H1 (cell line): ENCODE data around the gene EGLN3. TPM values are rescaled to one million over a fixed set of nuclear protein-coding genes. Genes with fewer than 3 reads are reported as not detected.

Experiments
- CTCF ChIA-PET: fragments of 300-600 bp; sonication (Branson Sonifier 250); formaldehyde crosslinking; loops from one replicate; lab custom pipeline; 2021; ENCODE audit not compliant: partially characterized antibody; lab: Charles Lee
- POLR2A ChIA-PET: fragments of 300-600 bp; sonication (Branson Sonifier 250); formaldehyde crosslinking; loops from one replicate; lab custom pipeline; 2021; ENCODE audit warnings: inconsistent platforms; ENCODE audit not compliant: partially characterized antibody; lab: Charles Lee
- DNase-seq, 2 experiments: peaks; one replicate each; pipeline versions ENCODE4 v3.0.0 to v3.0.0-alpha.2; 2010 to 2022; ENCODE audit warnings: low spot score in 2 of 2, low read depth in 1 of 2, mixed read lengths in 1 of 2
- FAIRE-seq: peaks from 2 replicates; lab custom pipeline; 2011; peaks lifted over from hg19 to GRCh38; lab: Jason Lieb, UNC
- H2AFZ ChIP-seq: 2 replicates; pipeline ENCODE4 v1.8.1; 2012; ENCODE audit warnings: low read length, inconsistent platforms
- H2AK5ac ChIP-seq: 2 replicates; pipeline ENCODE4 v1.6.1; 2013; ENCODE audit warnings: low read depth, low read length
- H2BK120ac ChIP-seq: replicated peaks from 2 replicates; pipeline ENCODE3; 2013; ENCODE audit warnings: low read depth, low read length, inconsistent platforms
- H2BK12ac ChIP-seq: 2 replicates; pipeline ENCODE4 v1.6.1; 2013; ENCODE audit warnings: low read depth, low read length
- H2BK15ac ChIP-seq: 2 replicates; pipeline ENCODE4 v1.6.1; 2013; ENCODE audit warnings: low read length
- H2BK20ac ChIP-seq: 2 replicates; pipeline ENCODE4 v1.6.1; 2013; ENCODE audit warnings: low read length
- H2BK5ac ChIP-seq: 2 replicates; pipeline ENCODE4 v1.6.1; 2013; ENCODE audit warnings: low read depth, low read length
- H3K14ac ChIP-seq: 2 replicates; pipeline ENCODE4 v1.6.1; 2013; ENCODE audit warnings: inconsistent platforms; ENCODE audit not compliant: insufficient read length
- H3K18ac ChIP-seq: 2 replicates; pipeline ENCODE4 v1.6.1; 2013; ENCODE audit warnings: low read length; ENCODE audit errors: extremely low read depth
- H3K23ac ChIP-seq: 2 replicates; pipeline ENCODE4 v1.6.1; 2013; ENCODE audit warnings: inconsistent platforms; ENCODE audit not compliant: insufficient read length
- H3K23me2 ChIP-seq: 2 replicates; pipeline ENCODE4 v1.6.1; 2013; ENCODE audit warnings: low read depth, low read length
- H3K27ac ChIP-seq: 2 replicates; pipeline ENCODE4 v1.6.1; 2011; ENCODE audit warnings: low read depth, low read length, inconsistent platforms
- H3K27me3 ChIP-seq, 4 experiments: replicated peaks in 1 of 4; 1 replicate in 1 of 4; 2 replicates in 3 of 4; pipeline versions ENCODE4 v1.6.1 to v1.8.1; 2011 to 2013; ENCODE audit warnings: low read length in 3 of 4, mild to moderate bottlenecking in 3 of 4, inconsistent platforms in 2 of 4, mixed read lengths in 2 of 4, moderate library complexity in 1 of 4; ENCODE audit not compliant: control insufficient read depth in 3 of 4, insufficient read depth in 3 of 4; ENCODE audit errors: extremely low read depth in 1 of 4
- H3K36me3 ChIP-seq, 4 experiments: 2 replicates each; pipeline versions ENCODE4 v1.6.1 to v1.8.1; 2011 to 2013; ENCODE audit warnings: mild to moderate bottlenecking in 4 of 4, low read length in 3 of 4, moderate library complexity in 2 of 4, control low read depth in 1 of 4, inconsistent platforms in 1 of 4; ENCODE audit not compliant: insufficient read depth in 4 of 4, control insufficient read depth in 2 of 4
- H3K4ac ChIP-seq: replicated peaks from 2 replicates; pipeline ENCODE3; 2013; ENCODE audit warnings: low read length, low read depth, mixed read lengths, inconsistent platforms; ENCODE audit not compliant: insufficient read length
- H3K4me1 ChIP-seq, 4 experiments: replicated peaks in 1 of 4; 1 replicate in 1 of 4; 2 replicates in 3 of 4; pipeline versions ENCODE4 v1.6.1 to v1.8.1; 2011 to 2013; ENCODE audit warnings: low read length in 3 of 4, inconsistent platforms in 2 of 4, mixed read lengths in 1 of 4; ENCODE audit not compliant: insufficient read depth in 4 of 4, control insufficient read depth in 3 of 4
- H3K4me2 ChIP-seq, 2 experiments: 2 replicates each; pipeline versions ENCODE4 v1.6.1 to v1.8.1; 2011 to 2013; ENCODE audit warnings: low read depth in 2 of 2, low read length in 2 of 2, control low read depth in 1 of 2, inconsistent platforms in 1 of 2, mild to moderate bottlenecking in 1 of 2; ENCODE audit not compliant: insufficient read depth in 1 of 2
- H3K4me3 ChIP-seq, 4 experiments: fragments of 200-600, 300-600 bp in 1 of 4; sonication (generic), shearing (Covaris generic), sonication (Bioruptor Twin) in 1 of 4; 2 replicates each; pipeline versions ENCODE4 v1.5.1 to v1.8.1; 2011 to 2016; ENCODE audit warnings: low read length in 4 of 4, low read depth in 3 of 4, control low read depth in 2 of 4, inconsistent platforms in 2 of 4, mild to moderate bottlenecking in 2 of 4, mixed read lengths in 1 of 4, moderate library complexity in 1 of 4; ENCODE audit not compliant: insufficient read depth in 2 of 4; ENCODE audit errors: extremely low read depth in 1 of 4
- H3K56ac ChIP-seq: replicated peaks from 2 replicates; pipeline ENCODE3; 2013; ENCODE audit warnings: low read depth, mild to moderate bottlenecking, mixed read lengths, low read length, inconsistent platforms; ENCODE audit not compliant: insufficient read length
- H3K79me1 ChIP-seq: 2 replicates; pipeline ENCODE4 v1.6.1; 2013; ENCODE audit warnings: low read depth, low read length, control low read depth
- H3K79me2 ChIP-seq, 2 experiments: 2 replicates each; pipeline versions ENCODE4 v1.6.1 to v1.8.1; 2012 to 2013; ENCODE audit warnings: low read length in 2 of 2, mild to moderate bottlenecking in 2 of 2, inconsistent platforms in 1 of 2; ENCODE audit not compliant: insufficient read depth in 2 of 2, control insufficient read depth in 1 of 2
- H3K9ac ChIP-seq, 4 experiments: replicated peaks in 1 of 4; 1 replicate in 1 of 4; 2 replicates in 3 of 4; pipeline versions ENCODE4 v1.6.1 to v1.8.1; 2011 to 2013; ENCODE audit warnings: low read depth in 3 of 4, low read length in 3 of 4, control low read depth in 2 of 4, mild to moderate bottlenecking in 2 of 4, moderate library complexity in 2 of 4, inconsistent platforms in 1 of 4; ENCODE audit errors: extremely low read depth in 1 of 4
- H3K9me3 ChIP-seq, 2 experiments: 2 replicates each; pipeline versions ENCODE4 v1.6.1 to v1.8.1; 2012 to 2013; ENCODE audit warnings: mild to moderate bottlenecking in 2 of 2, moderate library complexity in 2 of 2, control low read depth in 1 of 2, inconsistent platforms in 1 of 2, low read depth in 1 of 2, low read length in 1 of 2, mixed read lengths in 1 of 2; ENCODE audit not compliant: insufficient read depth in 2 of 2
- H4K20me1 ChIP-seq, 2 experiments: replicated peaks in 1 of 2; 2 replicates each; pipeline versions ENCODE3 to v1.8.1; 2011 to 2013; ENCODE audit warnings: inconsistent platforms in 2 of 2, low read length in 2 of 2, mild to moderate bottlenecking in 1 of 2; ENCODE audit not compliant: insufficient read depth in 2 of 2, control insufficient read depth in 1 of 2
- H4K5ac ChIP-seq: 2 replicates; pipeline ENCODE4 v1.6.1; 2013; ENCODE audit warnings: low read length, low read depth, mixed read lengths, inconsistent platforms; ENCODE audit not compliant: insufficient read length
- H4K8ac ChIP-seq: 2 replicates; pipeline ENCODE4 v1.8.0; 2013; ENCODE audit warnings: mild to moderate bottlenecking, moderate library complexity, low read length, inconsistent platforms; ENCODE audit not compliant: insufficient read depth; ENCODE audit errors: extremely low read depth
- H4K91ac ChIP-seq: replicated peaks from 2 replicates; pipeline ENCODE3; 2013; ENCODE audit warnings: low read length, mixed read lengths, inconsistent platforms; ENCODE audit not compliant: insufficient read length
- ASH2L ChIP-seq: fragments of 200-600, 300-600 bp; sonication (generic); IDR thresholded peaks from one replicate; pipeline ENCODE4 v1.7.1; 2017; ENCODE audit warnings: low read length
- MAFK ChIP-seq: IDR thresholded peaks from 2 replicates; pipeline ENCODE4 v1.6.1; 2012; ENCODE audit warnings: low read depth, mild to moderate bottlenecking, improper control_type of control experiment, low read length
- RXRA ChIP-seq: IDR thresholded peaks from 2 replicates; pipeline ENCODE4 v1.6.1; 2011; ENCODE audit warnings: low read depth, mild to moderate bottlenecking, low read length, moderate library complexity; ENCODE audit not compliant: insufficient read depth
- SRF ChIP-seq: IDR thresholded peaks from 2 replicates; pipeline ENCODE4 v1.6.1; 2011; ENCODE audit warnings: mild to moderate bottlenecking, low read depth, low read length, moderate library complexity
- WGBS, 2 experiments: shearing (Covaris generic) in 1 of 2; methylation state at CpG; one replicate each; pipeline versions ENCODE4 v1.1.6 to v1.1.7; 2013 to 2015; ENCODE audit warnings: low lambda C conversion rate in 2 of 2, mixed read lengths in 2 of 2, inconsistent platforms in 1 of 2, low coverage in 1 of 2, missing lambda C conversion rate in 1 of 2; ENCODE audit not compliant: insufficient replicate concordance in 2 of 2, insufficient coverage in 1 of 2, insufficient read length in 1 of 2; ENCODE audit errors: extremely low coverage in 1 of 2, missing lambda C conversion rate in 1 of 2; 5-methylcytosine and 5-hydroxymethylcytosine counted together
- polyA plus RNA-seq, 7 experiments: library from polyadenylated mRNA; depleted of rRNA in 3 of 7; stranded (reverse) in 5 of 7; unstranded in 2 of 7; fragments of >200 nt in 5 of 7; fragments of 200-250 nt in 2 of 7; gene quantifications; 1 replicate in 5 of 7; 2 replicates in 1 of 7; 4 replicates in 1 of 7; pipeline versions ENCODE4 v1.2.1 to v1.2.3, GENCODE V29; 2011 to 2013; ENCODE audit warnings: missing spikeins in 2 of 7, mixed read lengths in 2 of 7
- total RNA-seq: library from RNA; stranded (reverse); fragmentation: NEBNext Ultra II Directional; extraction: Animal tissue kit (Norgen Biotek cat#: 25700); gene quantifications from 2 replicates; pipeline ENCODE4 v1.2.1, GENCODE V29; 2021

Gene EGLN3
- total and polyA plus RNA-seq, 2 of the 8 experiments (the other 6 are each of a cell fraction or from before 2014, with no cell fraction given) = 10.6 to 27.3 TPM

- H3K4me3 ChIP-seq = no peak overlapping the region
- peaks cover 0 to 4% (median 0%) of the 10 kb centered on the region in 4 experiments; a peak in 1 of 8 replicates for H3K36me3 ChIP-seq
- H3K27me3 ChIP-seq = no peaks in the 10 kb centered on the region
- H3K4me2 ChIP-seq = no peak overlapping the region
- H3K79me1 ChIP-seq = peaks cover 3% of the 10 kb centered on the region
- no peak overlapping the region for H3K27ac ChIP-seq
- WGBS, 2 experiments = 73% methylated on average over 5 of the region's 5 CpGs; no CpG with 5 or more reads in 1 of the 2 experiments
- H3K14ac ChIP-seq = no peak overlapping the region
- H3K4ac ChIP-seq = no peak overlapping the region
- FAIRE-seq (no peak), DNase-seq (no peak)
- peaks cover 19 to 44% (median 28%) of the 10 kb centered on the region in 4 experiments for H3K4me1 ChIP-seq
- no peak overlapping the region; the same call in 1 of the 2 replicates for H2BK12ac ChIP-seq
- no peaks in the 10 kb centered on the region for H4K20me1 ChIP-seq
- peaks cover 4 to 88% of the 10 kb centered on the region in 2 experiments; a peak in 3 of 4 replicates for H3K79me2 ChIP-seq
- H4K5ac ChIP-seq = no peak overlapping the region
- no peak overlapping the region for H2BK15ac ChIP-seq
- no peak overlapping the region for H2BK120ac ChIP-seq
- H3K56ac ChIP-seq = no peak overlapping the region
- no peak overlapping the region for H2AFZ ChIP-seq
- no peaks in the 10 kb centered on the region for H3K9me3 ChIP-seq
- CTCF ChIA-PET = interaction anchor here (0.9 to 2.0 kb wide), 6 partner anchors 10 to 156 kb away, joined by 3 to 7 read pairs (median 6); partner anchors contain the start of gene EGLN3
- no peak overlapping the region for H4K91ac ChIP-seq
- H4K8ac ChIP-seq = no peak overlapping the region
- POLR2A ChIA-PET = interaction anchor here (6.5 kb wide), 1 partner anchor 11 kb away, joined by 54 read pairs; the partner anchor contains the start of gene EGLN3
- no peak overlapping the region for H3K9ac ChIP-seq
- no peak overlapping the region for H3K23ac ChIP-seq
- H2BK5ac ChIP-seq = no peak overlapping the region
- H2BK20ac ChIP-seq = no peak overlapping the region
- no peak overlapping the region for H3K18ac ChIP-seq
- no peaks in the 10 kb centered on the region for H3K23me2 ChIP-seq
- no peak overlapping the region for H2AK5ac ChIP-seq
- TF ChIP-seq SRF (0 out of 2 replicates have a peak, but pooled peaks have one; percentile 41), ASH2L (no peak), RXRA (no peak), MAFK (no peak)
These were observed 10.3 kb downstream of the EGLN3 start for GRCh38 chr14:33940561-33941011.
